ENCODE data around the gene CARD8. TPM values are rescaled to one million over a fixed set of nuclear protein-coding genes. Genes with fewer than 3 reads are reported as not detected.

The CARD8 gene
- total and polyA plus RNA-seq, 10 of the 15 experiments (the other 5 are each of a cell fraction or from before 2014, with no cell fraction given), result 39.8 to 69.8 (median 46.1) TPM

DNA sequence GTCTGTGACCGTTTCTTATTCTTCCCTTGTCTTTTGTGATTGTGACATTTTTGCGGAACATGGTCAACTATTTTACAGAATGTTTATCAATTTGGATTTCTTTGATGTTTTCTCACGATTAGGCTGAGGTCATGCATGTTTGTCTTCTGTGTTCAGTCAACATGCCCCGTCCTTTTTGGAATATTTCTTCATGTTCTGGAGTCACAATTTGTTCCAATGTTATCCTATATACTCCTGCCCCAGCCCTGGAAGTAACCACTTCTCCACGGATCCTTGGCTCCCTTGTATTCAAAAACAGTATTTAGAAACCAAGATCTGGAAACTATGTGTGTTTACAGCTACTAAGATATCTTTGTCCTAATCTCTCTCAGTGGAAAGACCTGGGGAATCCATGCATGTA is 9.6 kb downstream of the CARD8 start:
- H3K27ac ChIP-seq (ENCODE audit: control insufficient read depth, insufficient read depth), result no peak overlapping the region
- in situ Hi-C loops (cut with MboI) (no loop called here), intact Hi-C loops (cut with micrococcal nuclease; ENCODE audit: unreplicated experiment) (loop anchor here (5.0 kb wide), 1 partner anchor 44 kb away; no protein-coding TSS in a partner anchor)
- H2AFZ ChIP-seq (ENCODE audit: control insufficient read depth, low read depth, low read length), result no peak overlapping the region
- peaks cover 23% of the 10 kb centered on the region for H3K79me2 ChIP-seq (ENCODE audit: control insufficient read depth, insufficient read depth, low read length)
- peaks cover 16% of the 10 kb centered on the region for H3K4me1 ChIP-seq (ENCODE audit: control insufficient read depth, insufficient read depth, low read length)
- BruUV-seq (replicated peaks), result TSS peak; percentile 14
- no peak for ATAC-seq
- H3K36me3 ChIP-seq (ENCODE audit: control insufficient read depth in 2 of 2, insufficient read depth in 2 of 2, low read length in 1 of 2), result peaks cover 0 to 10% of the 10 kb centered on the region in 2 experiments; a peak in 2 of 4 replicates
- FAIRE-seq, result no peak
- H4K20me1 ChIP-seq (ENCODE audit: control insufficient read depth, insufficient read depth), result no peaks in the 10 kb centered on the region
- ChIA-PET POLR2A (interaction anchor here (1.0 kb wide), 1 partner anchor 11 kb away, joined by 3 read pairs; no protein-coding TSS in a partner anchor), CTCF (interaction anchor here (2.9 kb wide), 2 partner anchors 14 to 42 kb away, joined by 13 to 16 read pairs; no protein-coding TSS in a partner anchor), RAD21 (ENCODE audit: unreplicated experiment) (interaction anchor here (1.5 kb wide), 2 partner anchors 9 to 15 kb away, joined by 4 to 8 read pairs; partner anchors contain the start of gene CARD8), SMC1A (ENCODE audit: uncharacterized antibody, unreplicated experiment) (interaction anchor here (0.7 to 2.6 kb wide), 6 partner anchors 9 to 138 kb away, joined by 3 to 10 read pairs (median 4); partner anchors contain the start of gene CARD8)
- no peaks in the 10 kb centered on the region for H3K27me3 ChIP-seq (replicated peaks in 1 of 2; ENCODE audit: control insufficient read depth in 2 of 2, insufficient read depth in 2 of 2, low read length in 1 of 2)
- no peak overlapping the region for H3K4me2 ChIP-seq (ENCODE audit: control insufficient read depth, insufficient read depth)
- WGBS (ENCODE audit: insufficient coverage, insufficient replicate concordance, low lambda C conversion rate, missing lambda C conversion rate), result 83% methylated on average over 5 of the region's 5 CpGs
- DNase-seq (ENCODE audit: low read depth, low spot score), result no peak
- H3K4me3 ChIP-seq, result no peak overlapping the region
- no peaks in the 10 kb centered on the region for H3K9me3 ChIP-seq (replicated peaks; ENCODE audit: control insufficient read depth, insufficient read depth, low read length)
- H3K9ac ChIP-seq (ENCODE audit: control insufficient read depth, insufficient read depth, low read length), result no peak overlapping the region
- TF ChIP-seq CHD4 (IDR thresholded peaks at IDR 0.05) (no peak), ZNF217 (IDR thresholded peaks at IDR 0.05) (no peak), ZNF592 (IDR thresholded peaks at IDR 0.05) (no peak), TCF3 (IDR thresholded peaks at IDR 0.05; ENCODE audit: borderline replicate concordance, insufficient read depth, low read depth, low read length) (no peak), ZNF384 (IDR thresholded peaks at IDR 0.05; ENCODE audit: borderline replicate concordance, low read depth, low read length) (no peak), E2F8 (IDR thresholded peaks at IDR 0.05; ENCODE audit: low read depth, partially characterized antibody) (no peak), KDM1A (IDR thresholded peaks at IDR 0.05; ENCODE audit: borderline replicate concordance) (no peak), TARDBP (IDR thresholded peaks at IDR 0.05; ENCODE audit: borderline replicate concordance) (no peak), ZBED1 (IDR thresholded peaks at IDR 0.05; ENCODE audit: borderline replicate concordance) (no peak), TCF7 (IDR thresholded peaks at IDR 0.05; ENCODE audit: borderline replicate concordance) (no peak), KAT2A (conservative IDR thresholded peaks at IDR 0.05; ENCODE audit: control insufficient read depth, low read depth, low read length) (no peak), SMAD5 (IDR thresholded peaks at IDR 0.05; ENCODE audit: low read depth) (no peak), MTA3 (IDR thresholded peaks at IDR 0.05; ENCODE audit: borderline replicate concordance, low read length) (no peak), TCF12 (IDR thresholded peaks at IDR 0.05; ENCODE audit: low read depth, low read length) (no peak)
- TF ChIP-seq, protein P1, sequence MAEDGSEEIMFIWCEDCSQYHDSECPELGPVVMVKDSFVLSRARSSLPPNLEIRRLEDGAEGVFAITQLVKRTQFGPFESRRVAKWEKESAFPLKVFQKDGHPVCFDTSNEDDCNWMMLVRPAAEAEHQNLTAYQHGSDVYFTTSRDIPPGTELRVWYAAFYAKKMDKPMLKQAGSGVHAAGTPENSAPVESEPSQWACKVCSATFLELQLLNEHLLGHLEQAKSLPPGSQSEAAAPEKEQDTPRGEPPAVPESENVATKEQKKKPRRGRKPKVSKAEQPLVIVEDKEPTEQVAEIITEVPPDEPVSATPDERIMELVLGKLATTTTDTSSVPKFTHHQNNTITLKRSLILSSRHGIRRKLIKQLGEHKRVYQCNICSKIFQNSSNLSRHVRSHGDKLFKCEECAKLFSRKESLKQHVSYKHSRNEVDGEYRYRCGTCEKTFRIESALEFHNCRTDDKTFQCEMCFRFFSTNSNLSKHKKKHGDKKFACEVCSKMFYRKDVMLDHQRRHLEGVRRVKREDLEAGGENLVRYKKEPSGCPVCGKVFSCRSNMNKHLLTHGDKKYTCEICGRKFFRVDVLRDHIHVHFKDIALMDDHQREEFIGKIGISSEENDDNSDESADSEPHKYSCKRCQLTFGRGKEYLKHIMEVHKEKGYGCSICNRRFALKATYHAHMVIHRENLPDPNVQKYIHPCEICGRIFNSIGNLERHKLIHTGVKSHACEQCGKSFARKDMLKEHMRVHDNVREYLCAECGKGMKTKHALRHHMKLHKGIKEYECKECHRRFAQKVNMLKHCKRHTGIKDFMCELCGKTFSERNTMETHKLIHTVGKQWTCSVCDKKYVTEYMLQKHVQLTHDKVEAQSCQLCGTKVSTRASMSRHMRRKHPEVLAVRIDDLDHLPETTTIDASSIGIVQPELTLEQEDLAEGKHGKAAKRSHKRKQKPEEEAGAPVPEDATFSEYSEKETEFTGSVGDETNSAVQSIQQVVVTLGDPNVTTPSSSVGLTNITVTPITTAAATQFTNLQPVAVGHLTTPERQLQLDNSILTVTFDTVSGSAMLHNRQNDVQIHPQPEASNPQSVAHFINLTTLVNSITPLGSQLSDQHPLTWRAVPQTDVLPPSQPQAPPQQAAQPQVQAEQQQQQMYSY (CRISPR knock-in tag; IDR thresholded peaks at IDR 0.05), result no peak

All from GM12878 (cell line).